GM19467 (cell line): ENCODE results near the gene AQP5.

Experiments
- ATAC-seq: cut with Tn5 transposase; IDR thresholded peaks from one replicate; pipeline ENCODE4 v1.9.1; 2021; ENCODE audit warnings: mild to moderate bottlenecking, moderate library complexity; ENCODE audit not compliant: unreplicated experiment

AQP5 gene

GRCh38 chr12:49961111-49961922, at the start of gene AQP5:
TSS of gene AQP5 (plus strand) at chr12:49961872. CDS start at chr12:49962018, 146 bp downstream.
- no peak for ATAC-seq

DNA sequence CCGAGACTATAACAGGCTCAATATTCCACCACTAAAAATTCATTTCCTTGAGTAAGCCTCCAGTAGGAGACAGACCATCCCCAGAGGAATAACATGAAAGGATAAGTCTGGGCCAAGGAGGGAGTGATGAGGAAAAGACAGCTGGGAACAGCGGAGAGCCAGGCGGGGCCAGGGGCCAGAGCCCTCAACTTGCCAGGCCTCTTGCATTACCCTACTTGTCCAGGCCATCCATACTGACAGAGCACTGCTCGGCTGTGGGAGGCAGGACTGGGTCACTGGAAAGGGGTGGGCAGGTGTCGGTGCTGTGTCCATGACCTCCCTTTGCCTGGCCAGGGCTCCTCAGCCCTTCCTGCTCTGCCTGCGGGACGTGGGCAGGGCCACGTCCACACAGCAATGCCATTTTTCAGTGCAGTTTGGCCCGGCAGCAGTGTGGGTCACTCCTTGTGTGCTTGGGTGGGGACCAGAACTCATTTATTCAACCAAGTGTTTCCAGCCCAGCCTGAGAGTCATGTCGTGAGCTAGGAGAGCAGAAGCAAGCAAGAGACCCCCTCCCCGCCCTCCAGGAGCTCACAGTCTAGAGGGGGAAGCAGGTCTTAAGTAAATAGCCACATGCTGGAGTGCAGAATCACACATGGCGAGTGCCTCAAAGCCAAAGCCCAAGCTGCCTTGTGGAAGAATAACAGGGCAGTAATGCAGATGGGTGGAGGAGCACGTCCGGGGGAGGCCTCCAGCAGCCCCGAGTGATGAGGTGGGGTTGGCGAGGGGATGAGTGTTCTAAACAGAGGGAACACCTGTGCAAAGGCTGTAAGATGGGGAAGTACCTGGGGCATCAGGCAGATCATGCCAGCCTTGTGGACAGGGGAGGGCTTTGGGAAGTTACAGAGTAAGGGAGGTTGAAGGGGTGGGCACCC, 49.1 kb upstream of the AQP5 start:
- no peak for ATAC-seq

- ATAC-seq, result no peak
These were observed 45.3 kb upstream of the AQP5 start for GRCh38 chr12:49916129-49916919.

- ATAC-seq, result no peak
These were observed 44.4 kb upstream of the AQP5 start for GRCh38 chr12:49917166-49917787.

- no peak for ATAC-seq
These were observed 43.9 kb upstream of the AQP5 start for GRCh38 chr12:49917788-49918173.

GRCh38 chr12:49920241-49920914, 41.3 kb upstream of the AQP5 start:
- no peak for ATAC-seq

DNA sequence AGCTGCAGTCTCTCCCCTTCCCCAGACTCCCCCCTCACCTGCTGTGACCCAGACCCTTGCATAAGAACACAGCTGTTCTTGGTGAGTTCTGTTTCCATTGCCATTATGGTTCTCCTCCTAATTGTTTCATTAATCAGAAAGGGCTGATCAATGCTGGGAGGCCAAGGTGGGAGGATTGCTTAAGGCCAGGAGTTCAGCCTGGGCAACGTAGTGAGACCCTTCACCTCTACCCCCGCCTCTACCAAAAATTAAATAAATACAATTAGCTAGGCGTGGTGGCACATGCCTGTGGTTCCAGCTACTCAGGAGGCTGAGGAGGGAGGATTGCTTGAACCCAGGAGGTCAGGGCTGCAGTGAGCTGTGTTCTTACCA, 40.8 kb upstream of the AQP5 start:
- ATAC-seq, result no peak

GRCh38 chr12:49921299-49921698, 40.4 kb upstream of the AQP5 start:
- no peak for ATAC-seq

DNA sequence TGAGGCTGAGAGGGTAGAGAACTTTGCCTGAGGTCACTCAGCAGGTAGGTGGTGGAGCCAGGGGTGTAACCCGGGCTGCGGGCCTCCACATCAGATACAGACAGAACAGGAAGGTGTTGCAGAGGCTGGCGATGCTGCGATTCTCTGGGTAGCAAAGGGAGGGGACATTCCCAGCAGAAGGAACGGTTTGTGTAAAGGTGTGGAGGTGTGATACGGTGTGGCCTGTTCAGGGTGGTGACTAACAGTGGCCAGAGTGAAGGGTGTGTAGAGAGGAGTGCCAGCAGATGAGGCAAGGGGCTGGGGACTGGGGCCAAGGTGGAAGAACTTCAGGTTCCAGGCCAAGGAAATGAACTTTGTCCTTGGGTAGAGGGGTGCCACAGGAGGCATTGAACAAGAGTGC, 39.7 kb upstream of the AQP5 start:
- ATAC-seq, result no peak

GRCh38 chr12:49922349-49923034, 39.2 kb upstream of the AQP5 start:
- ATAC-seq, result no peak

DNA sequence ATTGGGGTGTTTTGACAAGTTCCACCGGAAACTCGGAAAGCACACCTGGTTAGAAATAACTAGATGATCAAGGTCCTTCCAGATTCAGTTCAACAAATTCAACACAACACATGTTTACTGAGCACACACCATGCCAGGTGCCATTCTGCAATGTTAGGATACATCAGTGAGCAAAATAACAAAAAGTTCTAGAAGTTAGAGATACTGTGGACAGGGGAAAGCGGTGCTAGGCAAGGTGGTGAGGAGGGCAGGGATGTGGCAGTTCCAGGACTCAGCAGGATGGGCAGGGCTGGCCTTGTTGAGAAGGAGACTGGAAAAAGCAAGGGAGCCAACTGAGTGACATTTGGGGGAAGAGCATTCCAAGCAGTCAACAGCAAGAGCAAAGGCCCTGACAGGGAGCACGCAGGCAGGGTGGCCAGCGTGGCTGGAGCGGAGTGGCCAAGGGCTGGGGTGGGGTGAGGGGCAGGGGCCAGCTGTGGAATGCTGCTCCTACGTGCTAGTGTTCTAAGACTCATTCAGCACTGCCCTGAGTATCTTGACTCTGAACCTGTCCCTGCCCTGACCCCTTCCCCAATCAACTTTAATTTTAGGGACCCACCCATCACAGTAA, 38.5 kb upstream of the AQP5 start:
- no peak for ATAC-seq

- no peak for ATAC-seq
These were observed 37.7 kb upstream of the AQP5 start for GRCh38 chr12:49923880-49924556.

DNA sequence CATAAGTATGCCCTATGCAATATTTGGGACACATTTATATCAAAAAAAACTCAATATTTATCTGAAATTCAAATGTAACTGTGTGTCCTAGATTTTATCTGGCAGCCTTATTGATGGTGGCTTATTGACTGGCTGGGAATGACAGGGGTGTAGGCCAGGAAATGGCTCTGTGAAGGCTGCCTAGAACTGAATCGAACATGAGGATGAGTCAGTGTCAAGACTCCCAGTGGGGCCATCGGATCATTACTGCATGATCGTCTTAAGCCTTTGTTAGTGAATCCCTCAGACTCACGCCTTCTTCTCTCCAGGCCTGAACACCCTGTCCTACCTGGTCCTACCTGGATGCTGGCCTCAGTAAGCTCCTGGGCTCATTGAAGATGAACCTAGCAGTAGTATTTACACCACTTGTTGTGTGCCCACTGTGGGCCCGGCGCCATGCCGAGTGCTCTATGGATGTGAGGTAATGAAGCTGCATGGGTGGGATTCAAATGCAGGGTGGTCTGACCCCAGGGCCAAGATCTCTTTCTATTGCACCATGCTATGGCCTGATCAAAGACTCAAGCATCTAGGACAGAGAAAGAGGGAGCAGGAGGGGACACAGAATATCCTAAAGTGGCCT, 36.9 kb upstream of the AQP5 start:
- no peak for ATAC-seq

GRCh38 chr12:49925433-49926204, 36.1 kb upstream of the AQP5 start:
- no peak for ATAC-seq

DNA sequence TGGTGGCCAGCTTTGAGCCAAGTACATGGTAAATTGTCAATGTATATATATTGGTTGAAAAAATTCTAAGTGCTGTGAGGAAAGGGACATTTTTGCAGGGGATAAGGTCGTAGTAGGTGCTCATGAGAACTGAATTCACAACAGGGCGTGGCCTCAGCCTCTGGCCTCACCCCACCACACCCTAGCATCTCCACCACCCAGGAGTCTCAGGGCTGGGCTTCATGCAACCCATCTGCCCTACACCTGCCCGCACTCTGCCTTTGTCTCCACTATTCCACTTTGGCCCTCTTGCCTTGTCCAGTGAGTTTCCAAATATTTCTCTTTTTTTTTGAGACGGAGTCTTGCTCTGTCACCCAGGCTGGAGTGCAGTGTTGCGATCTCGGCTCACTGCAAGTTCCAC, 33.2 kb upstream of the AQP5 start:
- no peak for ATAC-seq

- ATAC-seq, result no peak
These were observed 32.1 kb upstream of the AQP5 start for GRCh38 chr12:49929581-49929980.

- no peak for ATAC-seq
These were observed 31.0 kb upstream of the AQP5 start for GRCh38 chr12:49930515-49931288.
